ENCODE measurements around the gene SLC26A9.
"Not testable (repeated sequence)": the region's sequence is repeated elsewhere in the genome, so short reads cannot be mapped to it uniquely, and the experiment has no call there.

SLC26A9 gene

GRCh38 chr1:205889006-205889405, 54.2 kb downstream of the SLC26A9 start:
- DNase-seq, result peak; percentile 10

DNA sequence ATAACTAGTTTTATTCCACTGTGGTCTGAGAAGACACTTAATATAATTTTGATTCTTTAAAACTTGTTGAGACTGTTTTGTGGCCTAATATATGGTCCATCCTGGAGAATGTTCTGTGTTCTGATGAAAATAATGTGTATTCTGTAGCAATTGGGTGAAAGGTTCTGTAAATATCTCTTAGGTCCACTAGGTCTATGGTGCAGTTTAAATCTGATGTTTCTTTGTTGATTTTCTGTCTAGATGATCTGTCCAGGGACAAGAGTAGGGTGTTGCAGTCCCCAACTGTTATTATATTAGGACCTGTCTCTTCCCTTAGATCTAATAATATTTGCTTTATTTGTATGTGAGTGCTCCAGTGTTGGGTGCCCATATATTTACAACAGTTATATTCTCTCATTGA, 59.5 kb downstream of the SLC26A9 start:
- no peak for DNase-seq

DNA sequence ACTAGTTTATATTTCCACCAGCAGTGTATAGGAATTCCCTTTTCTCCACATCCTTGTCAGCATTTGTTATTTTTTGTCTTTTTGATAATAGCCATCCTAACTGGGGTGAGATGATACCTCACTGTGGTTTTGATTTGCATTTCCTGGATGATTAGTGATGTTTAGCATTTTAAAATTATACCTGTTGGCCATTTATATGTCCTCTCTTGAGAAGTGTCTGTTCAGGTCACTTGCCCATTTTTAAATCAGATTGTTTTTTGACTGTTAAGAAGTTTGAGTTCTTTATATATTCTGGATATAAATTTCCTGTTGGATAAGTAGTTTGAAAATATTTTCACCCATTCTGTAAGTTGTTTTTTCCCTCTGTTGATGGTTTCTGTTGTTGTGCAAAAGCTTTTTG, 62.3 kb downstream of the SLC26A9 start:
- DNase-seq, result no peak

GRCh38 chr1:205879974-205880373, 63.3 kb downstream of the SLC26A9 start:
- DNase-seq, result no peak

DNA sequence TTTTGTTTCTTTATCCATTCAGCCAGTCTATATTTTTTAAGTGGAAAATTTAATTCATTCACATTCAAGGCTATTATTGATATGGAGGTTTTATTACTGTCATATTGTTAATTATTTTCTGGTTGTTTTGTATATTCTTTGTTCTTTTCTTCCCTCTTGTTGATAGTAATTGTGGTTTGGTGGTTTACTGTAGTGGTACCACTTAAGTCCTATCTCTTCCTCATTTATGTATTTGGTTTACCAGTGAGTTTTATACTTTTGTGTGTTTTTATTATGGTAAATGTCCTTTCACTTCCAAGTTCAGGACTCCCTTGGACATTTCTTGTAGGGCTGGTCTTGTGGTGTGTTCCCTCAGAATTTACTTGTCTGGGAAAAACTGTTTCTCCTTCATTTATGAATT, 65.2 kb downstream of the SLC26A9 start:
- no peak for DNase-seq

- DNase-seq, result not testable (repeated sequence)
Measured at GRCh38 chr1:205873148-205873547, 70.1 kb downstream of the SLC26A9 start.

DNA sequence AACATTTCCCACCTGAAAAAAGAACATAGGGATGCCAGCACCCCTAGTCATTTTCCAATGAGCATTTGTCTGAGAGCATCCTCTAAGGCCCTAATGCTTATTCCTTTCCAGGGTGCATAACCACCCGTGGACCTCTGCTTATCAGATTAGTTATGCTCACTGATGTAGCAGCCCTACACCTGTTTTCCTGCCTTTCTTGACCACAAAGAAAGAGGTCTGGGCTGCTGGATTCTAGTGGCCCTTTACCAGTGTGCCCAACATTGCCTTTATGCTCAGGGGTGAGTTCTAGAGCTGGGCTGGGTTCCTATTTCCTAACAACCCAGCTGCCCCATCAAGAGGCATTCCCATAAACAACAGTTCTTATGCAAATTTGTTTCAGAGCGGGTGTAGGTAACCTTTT, 73.0 kb downstream of the SLC26A9 start:
- DNase-seq, result no peak
